ENCODE measurements around the gene NRBP1.

DNA sequence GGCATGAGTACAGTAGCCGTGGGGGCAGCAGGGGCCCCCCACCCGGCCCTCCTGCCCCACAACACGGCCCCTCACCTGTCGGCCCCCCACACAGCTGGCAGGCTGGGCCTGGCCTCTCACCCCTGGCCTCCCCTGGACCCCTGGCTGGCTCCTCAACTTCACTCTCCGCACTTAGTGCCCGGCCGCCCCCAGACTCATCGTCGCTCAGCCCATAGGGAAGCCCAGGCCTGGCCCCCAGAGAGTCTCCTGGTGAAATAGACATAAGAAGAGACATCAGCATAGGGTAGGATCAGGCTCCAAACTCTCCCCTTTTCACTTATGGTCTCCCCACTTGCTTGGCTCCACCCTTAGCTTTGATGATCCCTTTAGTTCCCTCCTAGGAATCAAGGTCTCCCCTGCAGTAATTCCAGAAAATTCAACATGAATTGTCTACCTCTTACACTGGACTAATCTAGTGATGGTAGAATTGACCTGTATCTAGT, 49.6 kb upstream of the NRBP1 start:
- no peak for TF ChIP-seq POLR2AphosphoS5 (IDR thresholded peaks at IDR 0.05; ENCODE audit: low read depth, low read length)
- no peak for TF ChIP-seq POLR2A (IDR thresholded peaks at IDR 0.05; ENCODE audit: low read depth, low read length)
- no peak for TF ChIP-seq TAF1 (IDR thresholded peaks at IDR 0.05; ENCODE audit: borderline replicate concordance, low read depth, low read length)

All from GM12892 (cell line).